IgD-negative memory B cell (primary cell): ENCODE measurements around the gene RFX4. TPM values are rescaled to one million over a fixed set of nuclear protein-coding genes. Genes with fewer than 3 reads are reported as not detected.

Experiments used
- H3K27ac Mint-ChIP-seq, 3 donors: one replicate each; pipeline ENCODE4 v1.8.0; 2020 to 2022; ENCODE audit warnings: mild to moderate bottlenecking in 3 of 3, mixed read lengths in 3 of 3, moderate library complexity in 1 of 3
- H3K27me3 Mint-ChIP-seq: one replicate; pipeline ENCODE4 v1.8.0; 2021; ENCODE audit warnings: mixed read lengths
- H3K36me3 Mint-ChIP-seq: one replicate; pipeline ENCODE4 v1.8.0; 2020; ENCODE audit warnings: mild to moderate bottlenecking, mixed read lengths
- H3K4me1 Mint-ChIP-seq, 3 donors: one replicate each; pipeline ENCODE4 v1.8.0; 2020 to 2022; ENCODE audit warnings: mixed read lengths in 3 of 3, mild to moderate bottlenecking in 1 of 3
- H3K4me3 Mint-ChIP-seq, 4 donors: one replicate each; pipeline ENCODE4 v1.8.0; 2020 to 2022; ENCODE audit warnings: mild to moderate bottlenecking in 4 of 4, mixed read lengths in 4 of 4, moderate library complexity in 3 of 4
- H3K9me3 Mint-ChIP-seq, 3 donors: one replicate each; pipeline ENCODE4 v1.8.0; 2020 to 2021; ENCODE audit warnings: mixed read lengths in 3 of 3, mild to moderate bottlenecking in 1 of 3
- polyA plus RNA-seq: library from polyadenylated mRNA; unstranded; fragments of 300-500 nt; fragmentation: Illumina TruSeq; gene quantifications from one replicate; pipeline ENCODE4 v1.2.3, GENCODE V29; 2021

RFX4 gene
- polyA plus RNA-seq, 1 donor from 2014 or later = not detected

DNA sequence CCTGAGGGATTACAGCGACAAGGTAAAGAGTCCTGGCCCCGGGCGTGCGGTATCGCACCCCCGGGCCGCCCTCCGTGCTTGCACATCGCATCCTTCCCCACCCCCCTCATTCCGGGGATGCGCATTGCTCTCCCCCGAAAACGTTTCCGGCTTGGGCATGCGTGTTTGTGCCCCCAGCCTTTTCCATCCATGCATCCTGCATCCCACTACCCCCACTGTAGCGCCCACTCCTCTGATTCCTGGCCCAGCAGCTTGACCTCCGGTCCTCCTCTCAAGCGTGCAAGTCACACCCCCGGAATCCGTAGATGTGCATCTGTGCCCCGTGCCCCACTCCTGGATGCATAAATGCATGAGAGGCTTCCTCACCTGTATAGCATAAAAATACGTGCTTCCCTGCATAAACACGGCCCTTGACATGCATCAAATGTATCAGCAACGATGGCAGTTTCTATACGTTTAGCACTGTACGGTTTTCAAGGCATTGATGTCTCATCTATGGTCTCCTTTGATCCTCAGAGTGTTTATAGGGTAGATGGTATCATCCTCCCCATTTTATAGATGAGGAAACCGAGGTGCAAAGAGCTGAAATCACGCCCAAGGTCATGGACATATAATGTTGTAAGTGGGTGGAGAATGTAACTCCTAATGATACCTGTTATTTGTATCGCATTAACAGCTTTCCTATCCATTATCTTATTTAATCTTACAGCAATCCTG lies 192.2 kb downstream of the RFX4 start:
- Mint-ChIP-seq H3K27me3 (no peaks in the 10 kb centered on the region), H3K4me1 (peaks cover 19 to 26% (median 25%) of the 10 kb centered on the region in 3 donors), H3K36me3 (peaks cover 3% of the 10 kb centered on the region), H3K27ac (peak overlapping the region; percentile 15 to 99 (median 96)), H3K4me3 (peak overlapping the region; percentile 94 to 100 (median 98)), H3K9me3 (no peaks in the 10 kb centered on the region)

DNA sequence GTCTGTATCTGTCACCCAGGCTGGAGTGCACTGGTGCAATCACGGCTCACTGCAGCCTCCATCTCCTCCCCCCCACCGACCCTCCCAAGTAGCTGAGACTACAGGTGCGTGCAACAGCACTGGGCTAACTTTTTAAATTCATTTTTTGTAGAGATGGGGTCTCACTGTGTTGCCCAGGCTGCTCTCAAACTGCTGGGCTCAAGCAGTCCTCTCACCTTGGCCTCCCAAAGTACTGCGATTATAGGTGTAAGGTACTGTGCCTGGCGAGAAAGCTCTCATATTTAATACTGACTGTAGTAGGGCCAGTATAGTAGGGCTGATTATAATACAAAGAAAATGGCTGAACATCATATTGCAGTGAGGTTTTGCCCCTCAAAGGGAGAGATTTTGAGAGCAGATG lies 194.1 kb downstream of the RFX4 start:
- H3K4me3 Mint-ChIP-seq = peak overlapping the region in 1 of 4 donors; percentile 7
- peaks cover 21 to 31% (median 29%) of the 10 kb centered on the region in 3 donors for H3K4me1 Mint-ChIP-seq
- no peak overlapping the region for H3K27ac Mint-ChIP-seq
- peaks cover 3% of the 10 kb centered on the region for H3K36me3 Mint-ChIP-seq
- no peaks in the 10 kb centered on the region for H3K9me3 Mint-ChIP-seq
- no peaks in the 10 kb centered on the region for H3K27me3 Mint-ChIP-seq

DNA sequence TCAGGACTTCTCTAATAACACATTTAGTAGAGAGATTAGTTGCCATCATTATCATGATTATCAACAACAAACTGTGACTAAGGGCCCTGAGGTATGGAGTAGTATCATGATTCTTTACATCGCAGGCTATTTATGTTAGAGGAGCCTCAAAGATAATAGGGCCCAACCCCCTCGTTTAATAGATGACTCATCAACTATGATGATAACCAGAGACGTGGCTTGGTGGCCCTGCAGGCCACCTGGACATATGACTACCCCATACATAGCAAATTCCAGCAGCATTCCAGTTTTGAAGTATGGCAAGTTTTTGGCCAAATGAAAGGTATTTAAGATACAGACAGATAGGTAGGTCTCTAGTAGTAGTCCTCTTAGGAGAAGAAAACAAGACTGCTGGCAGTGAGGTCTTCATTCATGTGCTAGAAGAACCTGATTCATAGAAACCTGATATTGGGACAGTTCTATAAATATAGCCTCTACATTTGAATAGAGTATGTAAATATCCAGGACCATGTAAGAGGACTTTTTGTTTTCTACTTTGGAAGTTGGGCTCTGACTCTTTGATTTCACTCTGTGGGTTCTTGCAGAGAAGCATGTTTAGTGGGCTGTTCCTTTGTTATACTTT lies 197.3 kb downstream of the RFX4 start:
- Mint-ChIP-seq H3K4me1 (peaks cover 18 to 21% (median 20%) of the 10 kb centered on the region in 3 donors), H3K4me3 (no peak overlapping the region), H3K27ac (no peak overlapping the region)

DNA sequence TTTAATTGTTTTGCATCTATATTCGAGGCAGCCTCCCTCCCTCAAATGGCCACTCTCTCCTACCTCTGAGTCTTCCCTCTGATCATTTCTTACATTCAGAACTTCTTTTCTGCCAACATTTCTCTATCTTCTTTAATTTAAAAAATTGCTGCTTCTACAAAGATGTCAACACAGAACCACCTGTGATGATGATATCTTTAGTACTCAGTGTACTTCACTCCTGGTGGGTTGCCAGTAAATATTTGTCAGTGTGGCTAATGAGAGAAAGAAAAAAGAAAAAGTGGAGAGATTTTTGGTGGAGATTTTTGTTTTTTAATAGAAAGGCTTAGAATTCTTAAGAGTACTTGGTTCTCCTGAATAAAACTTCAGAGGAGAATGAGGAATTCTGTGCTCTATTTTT lies 199.8 kb downstream of the RFX4 start:
- peaks cover 4 to 7% (median 6%) of the 10 kb centered on the region in 3 donors for H3K4me1 Mint-ChIP-seq
- H3K27me3 Mint-ChIP-seq = no peaks in the 10 kb centered on the region
- H3K27ac Mint-ChIP-seq = peak overlapping the region in 1 of 3 donors; percentile 40
- H3K4me3 Mint-ChIP-seq = no peak overlapping the region
- peaks cover 5% of the 10 kb centered on the region for H3K36me3 Mint-ChIP-seq
- H3K9me3 Mint-ChIP-seq = no peaks in the 10 kb centered on the region

More for the DNA sequence above, 197.3 kb downstream of the RFX4 start:
- Mint-ChIP-seq H3K27me3 (no peaks in the 10 kb centered on the region), H3K36me3 (peaks cover 5% of the 10 kb centered on the region), H3K9me3 (no peaks in the 10 kb centered on the region)

DNA sequence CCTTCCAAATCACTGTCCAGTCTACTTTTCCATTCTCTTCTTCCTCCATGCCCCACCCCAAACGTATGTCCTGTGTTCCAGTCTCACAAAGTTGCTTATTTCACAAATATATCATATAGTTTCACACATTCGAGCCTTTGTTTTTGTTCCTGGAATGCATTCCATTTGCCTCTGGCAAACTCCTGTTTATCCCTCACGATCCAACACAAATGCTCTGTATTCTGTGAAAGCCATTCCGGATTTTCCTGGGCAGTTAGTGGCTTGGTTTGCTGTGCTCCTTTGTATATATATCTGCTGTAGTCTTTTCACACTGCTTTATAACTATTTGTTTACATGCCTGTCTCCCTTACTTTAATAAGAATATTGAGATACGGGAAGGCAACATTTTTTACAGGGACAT lies 200.7 kb downstream of the RFX4 start:
- no peak overlapping the region for H3K4me3 Mint-ChIP-seq
- peaks cover 2 to 6% (median 4%) of the 10 kb centered on the region in 3 donors for H3K4me1 Mint-ChIP-seq
- H3K27ac Mint-ChIP-seq = peak overlapping the region in 1 of 3 donors; percentile 27
- no peaks in the 10 kb centered on the region for H3K9me3 Mint-ChIP-seq
- H3K27me3 Mint-ChIP-seq = no peaks in the 10 kb centered on the region
- H3K36me3 Mint-ChIP-seq = peaks cover 5% of the 10 kb centered on the region

DNA sequence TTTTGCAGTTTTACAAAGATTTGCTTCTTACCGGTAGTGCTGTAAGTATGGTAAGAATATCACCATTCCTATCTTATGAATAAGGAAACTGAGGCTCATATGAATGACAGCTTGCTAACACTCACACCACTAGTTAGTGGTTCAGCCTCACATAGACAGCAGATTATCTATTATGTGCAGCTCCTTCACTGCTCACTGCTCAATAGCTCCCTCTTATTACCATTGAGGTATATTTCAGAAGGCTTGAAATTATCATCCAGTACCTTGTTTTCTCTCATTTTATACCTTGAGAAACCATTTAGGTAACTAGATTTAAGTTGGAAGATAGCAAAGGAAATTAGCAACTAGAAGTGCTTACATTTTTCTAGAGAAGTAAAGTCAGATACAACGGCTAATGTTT lies 207.2 kb downstream of the RFX4 start:
- no peak overlapping the region for H3K4me3 Mint-ChIP-seq
- H3K9me3 Mint-ChIP-seq = no peaks in the 10 kb centered on the region
- H3K27ac Mint-ChIP-seq = no peak overlapping the region
- peaks cover 2 to 5% (median 5%) of the 10 kb centered on the region in 3 donors for H3K4me1 Mint-ChIP-seq
- no peaks in the 10 kb centered on the region for H3K27me3 Mint-ChIP-seq
- peaks cover 8% of the 10 kb centered on the region for H3K36me3 Mint-ChIP-seq

DNA sequence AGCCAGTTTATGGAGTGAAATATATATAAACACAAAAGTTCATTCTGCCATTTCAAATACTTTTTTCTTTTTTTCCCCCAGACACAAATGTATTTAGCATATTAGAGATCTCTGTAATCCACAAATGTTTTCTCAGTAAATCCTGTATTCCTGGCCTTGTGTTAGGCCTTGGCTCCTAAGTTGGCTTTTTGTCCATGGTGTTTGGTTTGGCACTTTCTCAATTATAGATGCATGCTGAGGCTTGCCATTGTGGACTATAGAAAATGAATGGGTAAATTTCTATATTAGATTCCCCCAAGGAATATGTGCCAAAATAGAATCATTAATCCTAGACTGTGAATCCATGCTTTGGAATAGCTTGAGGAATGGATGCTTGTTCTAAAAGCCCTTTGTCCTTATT lies 208.7 kb downstream of the RFX4 start:
- Mint-ChIP-seq H3K27me3 (no peaks in the 10 kb centered on the region), H3K36me3 (peaks cover 10% of the 10 kb centered on the region), H3K9me3 (no peaks in the 10 kb centered on the region)

DNA sequence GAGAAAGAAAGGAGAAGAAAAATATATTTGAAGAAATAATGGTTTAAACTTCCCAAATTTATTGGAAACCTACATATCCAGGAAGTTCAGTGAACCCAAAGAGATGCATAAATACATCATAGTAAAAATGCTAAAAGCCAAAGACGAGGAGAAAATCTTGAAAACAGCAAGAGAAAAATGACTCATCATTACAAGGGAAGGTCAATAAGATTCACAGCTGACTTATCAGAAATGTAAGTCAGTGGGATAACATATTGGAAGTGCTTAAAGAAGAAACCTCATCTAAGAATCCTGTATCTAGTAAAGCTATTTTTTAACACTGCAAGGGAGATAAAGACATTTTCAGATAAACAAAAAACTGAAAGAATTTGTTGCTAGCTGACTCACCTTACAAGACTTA lies 211.6 kb downstream of the RFX4 start:
- Mint-ChIP-seq H3K4me3 (no peak overlapping the region), H3K4me1 (peaks cover 4 to 7% (median 5%) of the 10 kb centered on the region in 3 donors), H3K27ac (no peak overlapping the region), H3K9me3 (no peaks in the 10 kb centered on the region), H3K36me3 (peaks cover 7% of the 10 kb centered on the region), H3K27me3 (no peaks in the 10 kb centered on the region)

More for the DNA sequence above, 208.7 kb downstream of the RFX4 start:
- H3K4me1 Mint-ChIP-seq = peaks cover 4 to 5% (median 5%) of the 10 kb centered on the region in 3 donors
- no peak overlapping the region for H3K4me3 Mint-ChIP-seq
- H3K27ac Mint-ChIP-seq = no peak overlapping the region

DNA sequence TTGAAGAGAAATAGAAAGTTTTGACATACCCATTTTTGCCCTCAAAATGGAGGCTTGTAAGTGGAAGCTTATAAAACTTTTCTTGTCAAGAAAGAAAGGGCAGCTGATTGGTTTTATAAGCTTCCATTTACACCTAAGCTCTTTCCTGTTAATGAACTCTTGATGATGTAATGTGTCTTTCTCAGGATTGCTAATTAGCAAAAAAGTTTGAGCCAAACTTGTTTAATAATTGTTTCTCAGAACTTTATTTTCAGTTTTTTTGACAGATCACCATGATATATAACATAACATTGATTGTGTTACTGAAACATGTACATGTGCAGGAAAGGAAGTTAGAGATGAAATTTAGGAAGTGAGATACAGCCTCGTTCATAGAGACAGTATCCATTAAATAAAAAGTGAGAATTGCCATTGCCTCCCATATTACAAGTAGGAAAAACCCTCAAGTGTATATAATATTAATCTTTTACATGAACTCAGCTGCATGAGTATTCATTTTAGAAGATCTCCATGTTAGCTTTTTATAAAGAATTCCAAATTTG lies 218.4 kb downstream of the RFX4 start:
- Mint-ChIP-seq H3K27me3 (no peaks in the 10 kb centered on the region), H3K4me1 (peaks cover 3 to 12% (median 3%) of the 10 kb centered on the region in 3 donors), H3K27ac (peak overlapping the region in 1 of 3 donors; percentile 4), H3K4me3 (no peak overlapping the region), H3K9me3 (no peaks in the 10 kb centered on the region), H3K36me3 (peaks cover 10% of the 10 kb centered on the region)

DNA sequence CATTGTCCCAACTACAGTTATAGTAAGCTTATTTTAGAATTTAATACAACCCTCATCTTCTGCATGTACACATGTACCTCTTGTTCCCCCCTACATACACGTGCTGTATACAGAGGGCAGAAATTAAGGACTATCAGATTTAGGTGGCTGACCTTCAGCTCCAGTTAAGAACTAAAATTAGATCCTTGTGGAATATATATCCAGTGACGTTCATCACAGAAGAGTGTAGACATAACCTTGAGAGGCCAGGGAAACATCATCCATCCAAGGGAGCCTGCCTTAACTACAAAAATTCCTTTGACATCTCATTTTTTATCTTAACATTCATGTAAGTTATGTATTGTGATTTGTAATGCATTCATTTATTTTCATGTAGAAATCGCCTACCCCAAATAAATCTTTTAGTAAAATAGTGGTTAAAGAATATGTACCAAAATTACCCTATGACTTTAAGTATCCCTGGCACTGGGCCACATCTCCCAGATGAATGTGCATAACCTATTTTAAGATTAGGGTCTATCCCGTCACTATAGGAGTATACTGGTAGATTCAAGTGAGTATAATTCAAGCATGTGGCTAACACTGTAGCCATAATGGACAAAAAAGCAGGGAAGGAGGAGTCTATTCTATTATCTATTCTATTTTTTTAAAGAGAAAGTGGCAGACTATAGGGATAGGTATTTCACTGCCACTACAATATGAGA lies 219.2 kb downstream of the RFX4 start:
- Mint-ChIP-seq H3K4me3 (no peak overlapping the region), H3K36me3 (peaks cover 10% of the 10 kb centered on the region)

DNA sequence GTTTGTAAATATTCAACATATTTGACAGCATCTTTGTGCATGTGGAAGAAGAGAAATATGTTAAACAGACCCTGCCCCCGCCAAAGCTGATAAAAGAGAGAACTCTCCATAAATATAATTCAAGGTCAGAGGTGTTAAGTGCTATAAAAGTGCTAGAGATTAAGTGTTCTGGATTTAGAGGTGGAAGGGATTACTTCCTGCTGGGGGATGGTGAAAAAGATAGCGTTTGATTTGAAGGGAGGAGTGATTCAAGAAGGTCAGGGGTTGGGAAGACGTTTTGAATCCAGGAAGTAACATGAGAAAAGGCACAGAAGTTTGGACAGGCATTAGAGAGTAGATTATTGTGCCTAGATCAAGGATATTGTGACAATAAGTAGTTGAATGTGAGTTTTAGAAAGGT lies 221.9 kb downstream of the RFX4 start:
- Mint-ChIP-seq H3K4me1 (peaks cover 1 to 12% (median 2%) of the 10 kb centered on the region in 3 donors), H3K27ac (no peak overlapping the region), H3K4me3 (no peak overlapping the region)

More for the DNA sequence above, 219.2 kb downstream of the RFX4 start:
- H3K4me1 Mint-ChIP-seq = peaks cover 3 to 12% (median 3%) of the 10 kb centered on the region in 3 donors
- H3K27ac Mint-ChIP-seq = no peak overlapping the region
- H3K9me3 Mint-ChIP-seq = no peaks in the 10 kb centered on the region
- no peaks in the 10 kb centered on the region for H3K27me3 Mint-ChIP-seq

More for the DNA sequence above, 221.9 kb downstream of the RFX4 start:
- no peaks in the 10 kb centered on the region for H3K27me3 Mint-ChIP-seq
- H3K36me3 Mint-ChIP-seq = peaks cover 8% of the 10 kb centered on the region
- no peaks in the 10 kb centered on the region for H3K9me3 Mint-ChIP-seq

Other genes with a start within 250 kb of the RFX4 start
- 3.3 TPM for gene POLR3B, start 225.3 kb upstream of the RFX4 start, polyA plus RNA-seq
- 4.9 TPM for gene RIC8B, start 191.7 kb downstream of the RFX4 start, polyA plus RNA-seq